T-helper 17 cell (primary cell): Measurements from ENCODE around the gene FGD4. TPM values are rescaled to one million over a fixed set of nuclear protein-coding genes. Genes with fewer than 3 reads are reported as not detected.

Experiments
- ATAC-seq: fragments of 150-1000 bp; cut with Tn5 transposase; 2 replicates; pipeline ENCODE4 v1.10.0; 2021; ENCODE audit warnings: mild to moderate bottlenecking, moderate library complexity
- DNase-seq, 3 donors: peaks; one replicate each; pipeline versions ENCODE4 v3.0.0 to v3.0.0-alpha.2; 2020 to 2021
- H3K9me3 ChIP-seq: one replicate; pipeline ENCODE4 v1.7.0; 2013; ENCODE audit warnings: low read length, mild to moderate bottlenecking; ENCODE audit not compliant: control insufficient read depth, poor library complexity, severe bottlenecking
- H3K27ac Mint-ChIP-seq: one replicate; pipeline ENCODE4 v1.8.0; 2022; ENCODE audit warnings: mild to moderate bottlenecking, moderate library complexity, mixed read lengths
- H3K27me3 Mint-ChIP-seq: one replicate; pipeline ENCODE4 v1.8.0; 2022; ENCODE audit warnings: mixed read lengths
- H3K36me3 Mint-ChIP-seq: one replicate; pipeline ENCODE4 v1.8.0; 2022; ENCODE audit warnings: low read depth, mixed read lengths
- H3K4me1 Mint-ChIP-seq: one replicate; pipeline ENCODE4 v1.8.0; 2022; ENCODE audit warnings: mild to moderate bottlenecking, mixed read lengths
- H3K4me3 Mint-ChIP-seq: one replicate; pipeline ENCODE4 v1.8.0; 2022; ENCODE audit warnings: mild to moderate bottlenecking, moderate library complexity, mixed read lengths
- total RNA-seq, 4 donors: library from RNA in 2 of 4; stranded (reverse) in 2 of 4; gene quantifications; one replicate each; pipeline ENCODE4 v1.2.3 and lab custom pipeline; 2022 to 2026

Gene FGD4
- total RNA-seq, 2 donors from 2014 or later: 0.91 to 0.94 TPM

DNA sequence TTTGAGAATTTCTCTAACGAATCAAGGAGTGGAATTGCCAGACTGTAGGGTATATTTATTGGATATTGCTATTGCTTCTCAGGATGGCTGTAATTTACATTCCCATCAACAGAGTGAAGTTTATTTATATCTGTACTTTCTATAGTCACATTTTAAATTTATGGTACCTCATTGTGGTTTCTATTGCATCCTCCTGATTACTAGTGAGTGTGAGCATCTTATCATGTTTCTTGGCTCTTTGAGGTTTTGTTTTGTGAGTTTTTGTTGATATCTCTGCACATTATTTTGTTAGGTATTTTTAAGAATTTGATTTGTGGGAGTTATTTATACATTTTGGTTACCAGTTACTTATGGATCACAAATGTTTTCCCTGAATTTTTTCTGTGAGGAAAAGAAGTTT lies 293.7 kb downstream of the FGD4 start:
- H3K27me3 Mint-ChIP-seq: no peaks in the 10 kb centered on the region
- H3K27ac Mint-ChIP-seq: no peak overlapping the region
- H3K4me1 Mint-ChIP-seq: peaks cover 21% of the 10 kb centered on the region
- no peak for ATAC-seq
- no peak overlapping the region for H3K4me3 Mint-ChIP-seq
- H3K36me3 Mint-ChIP-seq: no peaks in the 10 kb centered on the region
- DNase-seq: no peak
- no peaks in the 10 kb centered on the region for H3K9me3 ChIP-seq
